GM12878 (cell line): ENCODE data around the gene ZNF519. TPM values are rescaled to one million over a fixed set of nuclear protein-coding genes. Genes with fewer than 3 reads are reported as not detected.
"Not testable (repeated sequence)": the region's sequence is repeated elsewhere in the genome, so short reads cannot be mapped to it uniquely, and the experiment has no call there.

ENCODE experiments used
- ATAC-seq: fragments of 200-7000 bp; cut with Tn5 transposase; 3 replicates; pipeline ENCODE4 v1.9.1; 2020; ENCODE audit warnings: mild to moderate bottlenecking, moderate library complexity
- BruUV-seq: library from RNA; stranded (reverse); fragments of 400-500 nt; replicated peaks from 2 replicates; lab custom pipeline; 2021; lab: Mats Ljungman, UMichigan
- CTCF ChIA-PET: fragments of 300-600 bp; sonication (Branson Sonifier 250); formaldehyde crosslinking; extraction: SDS; loops from one replicate; lab custom pipeline; 2021; ENCODE audit warnings: inconsistent platforms; lab: Yijun Ruan, JAX
- POLR2A ChIA-PET: fragments of 350-600 bp; formaldehyde crosslinking; extraction: SDS; loops from one replicate; lab custom pipeline; 2021; ENCODE audit warnings: inconsistent platforms; lab: Charles Lee
- RAD21 ChIA-PET: fragments of 300-600 bp; sonication (Branson Sonifier 250); formaldehyde crosslinking; loops from one replicate; lab custom pipeline; 2023; ENCODE audit warnings: antibody characterized with exemption; ENCODE audit not compliant: unreplicated experiment; lab: Charles Lee
- SMC1A ChIA-PET: fragments of 300-600 bp; sonication (Branson Sonifier 250); formaldehyde crosslinking; loops from one replicate; lab custom pipeline; 2023; ENCODE audit not compliant: unreplicated experiment, uncharacterized antibody; lab: Charles Lee
- DNase-seq: peaks from one replicate; pipeline ENCODE4 v3.0.0-alpha.2; 2011; ENCODE audit warnings: low read depth, low spot score
- FAIRE-seq: peaks from 3 replicates; lab custom pipeline; 2011; peaks lifted over from hg19 to GRCh38; lab: Jason Lieb, UNC
- H2AFZ ChIP-seq: 2 replicates; pipeline ENCODE4 v1.6.0; 2011; ENCODE audit warnings: low read depth, low read length, control low read depth; ENCODE audit not compliant: control insufficient read depth
- H3K27ac ChIP-seq: 2 replicates; pipeline ENCODE4 v1.5.1; 2011; ENCODE audit warnings: control low read depth; ENCODE audit not compliant: control insufficient read depth, insufficient read depth
- H3K27me3 ChIP-seq, 2 experiments: replicated peaks in 1 of 2; 2 replicates each; pipeline versions ENCODE4 v1.6.0 to v1.6.1; 2011; ENCODE audit warnings: low read length in 1 of 2; ENCODE audit not compliant: control insufficient read depth in 2 of 2, insufficient read depth in 2 of 2
- H3K36me3 ChIP-seq, 2 experiments: 2 replicates each; pipeline ENCODE4 v1.5.1; 2011; ENCODE audit warnings: low read length in 1 of 2; ENCODE audit not compliant: control insufficient read depth in 2 of 2, insufficient read depth in 2 of 2
- H3K4me1 ChIP-seq: 2 replicates; pipeline ENCODE4 v1.6.1; 2011; ENCODE audit warnings: mild to moderate bottlenecking, low read length, moderate library complexity, mixed read lengths; ENCODE audit not compliant: control insufficient read depth, insufficient read depth
- H3K4me2 ChIP-seq: 2 replicates; pipeline ENCODE4 v1.6.0; 2011; ENCODE audit warnings: control low read depth; ENCODE audit not compliant: control insufficient read depth, insufficient read depth
- H3K4me3 ChIP-seq: fragments of 200-600 bp; sonication (generic); 2 replicates; pipeline ENCODE4 v1.5.1; 2016
- H3K79me2 ChIP-seq: 2 replicates; pipeline ENCODE4 v1.6.0; 2011; ENCODE audit warnings: low read length; ENCODE audit not compliant: control insufficient read depth, insufficient read depth
- H3K9ac ChIP-seq: 2 replicates; pipeline ENCODE4 v1.8.0; 2011; ENCODE audit warnings: low read length, control low read depth, mixed read lengths; ENCODE audit not compliant: control insufficient read depth, insufficient read depth
- H3K9me3 ChIP-seq: replicated peaks from 3 replicates; pipeline ENCODE4 v1.5.1; 2011; ENCODE audit warnings: mild to moderate bottlenecking, low read length; ENCODE audit not compliant: control insufficient read depth, insufficient read depth
- H4K20me1 ChIP-seq: 2 replicates; pipeline ENCODE4 v1.6.0; 2011; ENCODE audit not compliant: control insufficient read depth, insufficient read depth
- WGBS: methylation state at CpG from one replicate; pipeline ENCODE4 v1.1.6; 2016; ENCODE audit warnings: low lambda C conversion rate; ENCODE audit not compliant: insufficient replicate concordance, insufficient coverage; ENCODE audit errors: missing lambda C conversion rate; 5-methylcytosine and 5-hydroxymethylcytosine counted together
- in situ Hi-C: fragments of 300-500 bp; cut with MboI; formaldehyde crosslinking; loops from 9 replicates; pipeline ENCODE4 v1.14.3; 2018; ENCODE audit warnings: mixed read lengths
- intact Hi-C: fragments of 100-400 bp; cut with micrococcal nuclease; formaldehyde crosslinking; loops from one replicate; pipeline ENCODE4 v1.14.2; 2022; ENCODE audit not compliant: unreplicated experiment
- polyA plus RNA-seq, 11 experiments: library from polyadenylated mRNA; depleted of rRNA in 4 of 11; unstranded in 6 of 11; stranded (reverse) in 5 of 11; fragments of >200 nt; fragmentation: Nextera tagmentation in 4 of 11; fragmentation: Illumina TruSeq in 1 of 11; extraction: Ambion mirVana in 4 of 11; extraction: Trizol in 1 of 11; gene quantifications; 1 replicate in 1 of 11; 2 replicates in 10 of 11; pipeline versions ENCODE4 v1.2.1 to v1.2.3, GENCODE V29; 2011 to 2016; ENCODE audit warnings: inconsistent platforms in 2 of 11, missing spikeins in 2 of 11, low read depth in 1 of 11
- total RNA-seq, 4 experiments: library from RNA; depleted of rRNA in 3 of 4; stranded (reverse); fragments of >200 nt in 3 of 4; fragmentation: Illumina TruSeq in 1 of 4; extraction: Trizol in 1 of 4; gene quantifications; 2 replicates each; pipeline versions ENCODE4 v1.2.1 to v1.2.3, GENCODE V29; 2013 to 2021

The ZNF519 gene
- total and polyA plus RNA-seq, 10 of the 15 experiments (the other 5 are each of a cell fraction or from before 2014, with no cell fraction given) = 8.9 to 24.2 (median 13.8) TPM

- intact Hi-C loops, SMC1A ChIA-PET, H3K4me1 ChIP-seq, H3K9me3 ChIP-seq, H3K9ac ChIP-seq, H3K27me3 ChIP-seq, H4K20me1 ChIP-seq, H3K27ac ChIP-seq, RAD21 ChIA-PET, in situ Hi-C loops, ATAC-seq, H3K4me3 ChIP-seq, H3K4me2 ChIP-seq, BruUV-seq, H3K36me3 ChIP-seq, POLR2A ChIA-PET, CTCF ChIA-PET, FAIRE-seq, H2AFZ ChIP-seq, DNase-seq, H3K79me2 ChIP-seq: not testable (repeated sequence)
- WGBS = 39% methylated on average over 5 of the region's 5 CpGs
Observed at GRCh38 chr18:14171301-14172141, 39.3 kb upstream of the ZNF519 start.

GRCh38 chr18:14170367-14171036 lies 38.3 kb upstream of the ZNF519 start:
- in situ Hi-C loops, intact Hi-C loops, H3K36me3 ChIP-seq, H3K27ac ChIP-seq, H3K4me3 ChIP-seq, H3K4me2 ChIP-seq, DNase-seq, H4K20me1 ChIP-seq, H2AFZ ChIP-seq, H3K79me2 ChIP-seq, H3K27me3 ChIP-seq, H3K9me3 ChIP-seq, SMC1A ChIA-PET, ATAC-seq, H3K9ac ChIP-seq, RAD21 ChIA-PET, BruUV-seq, POLR2A ChIA-PET, H3K4me1 ChIP-seq, FAIRE-seq, CTCF ChIA-PET: not testable (repeated sequence)
- WGBS = 17% methylated on average over 6 of the region's 6 CpGs

- DNase-seq, ATAC-seq, SMC1A ChIA-PET, POLR2A ChIA-PET, H3K27ac ChIP-seq, BruUV-seq, H2AFZ ChIP-seq, FAIRE-seq, H3K79me2 ChIP-seq, CTCF ChIA-PET, H3K27me3 ChIP-seq, H4K20me1 ChIP-seq, RAD21 ChIA-PET, H3K9ac ChIP-seq, H3K36me3 ChIP-seq, H3K4me2 ChIP-seq, H3K4me1 ChIP-seq, H3K4me3 ChIP-seq, H3K9me3 ChIP-seq, intact Hi-C loops, in situ Hi-C loops: not testable (repeated sequence)
- WGBS = 32% methylated on average over 7 of the region's 8 CpGs
Observed at GRCh38 chr18:14162915-14163314, 30.7 kb upstream of the ZNF519 start.
